Inflammatory macrophage treated with lipopolysaccharide for 1 hour (primary cell): ENCODE results near the gene CNOT1.
A peak's percentile ranks its signal among the peaks of the same experiment; 100 is the strongest.
"Not testable (repeated sequence)": the region's sequence is repeated elsewhere in the genome, so short reads cannot be mapped to it uniquely, and the experiment has no call there.

ENCODE experiments used
- DNase-seq, 2 donors: peaks; one replicate each; pipeline ENCODE4 v3.0.0-alpha.2; 2020 to 2022

The CNOT1 gene

GRCh38 chr16:58629733-58630640 lies at the start of gene CNOT1:
Gene CNOT1, minus strand, starts transcription at chr16:58629826. Its CDS starts 30,489 bp downstream, at chr16:58599337.
- DNase-seq, result peak; percentile 98 to 99

GRCh38 chr16:58678716-58679115 lies 49.1 kb upstream of the CNOT1 start:
- DNase-seq, result no peak

GRCh38 chr16:58678269-58678668 lies 48.6 kb upstream of the CNOT1 start:
- no peak for DNase-seq

GRCh38 chr16:58670946-58671583 lies 41.4 kb upstream of the CNOT1 start:
- no peak for DNase-seq

GRCh38 chr16:58670177-58670576 lies 40.6 kb upstream of the CNOT1 start:
- no peak for DNase-seq

- DNase-seq, result no peak
Observed at GRCh38 chr16:58665200-58665599, 35.6 kb upstream of the CNOT1 start.

GRCh38 chr16:58661199-58661830 lies 31.7 kb upstream of the CNOT1 start:
- peak; percentile 83 to 87 for DNase-seq

GRCh38 chr16:58659911-58660310 lies 30.3 kb upstream of the CNOT1 start:
- not testable (repeated sequence) for DNase-seq

GRCh38 chr16:58658796-58659211 lies 29.2 kb upstream of the CNOT1 start:
- peak; percentile 13 to 43 for DNase-seq

- no peak for DNase-seq
Observed at GRCh38 chr16:58656899-58657298, 27.3 kb upstream of the CNOT1 start.

- no peak for DNase-seq
Observed at GRCh38 chr16:58655215-58655596, 25.6 kb upstream of the CNOT1 start.

GRCh38 chr16:58654560-58655214 lies 25.1 kb upstream of the CNOT1 start:
- no peak for DNase-seq

- no peak for DNase-seq
Observed at GRCh38 chr16:58652741-58653140, 23.1 kb upstream of the CNOT1 start.

GRCh38 chr16:58651965-58652348 lies 22.3 kb upstream of the CNOT1 start:
- DNase-seq, result no peak

- DNase-seq, result no peak
Observed at GRCh38 chr16:58649707-58650106, 20.1 kb upstream of the CNOT1 start.

- no peak for DNase-seq
Observed at GRCh38 chr16:58647107-58647506, 17.5 kb upstream of the CNOT1 start.

GRCh38 chr16:58644765-58645487 lies 15.3 kb upstream of the CNOT1 start:
- no peak for DNase-seq

- DNase-seq, result no peak
Observed at GRCh38 chr16:58644108-58644507, 14.5 kb upstream of the CNOT1 start.

GRCh38 chr16:58640949-58641348 lies 11.3 kb upstream of the CNOT1 start:
- no peak for DNase-seq

- DNase-seq, result no peak
Observed at GRCh38 chr16:58639836-58640235, 10.2 kb upstream of the CNOT1 start.

- no peak for DNase-seq
Observed at GRCh38 chr16:58639230-58639629, 9.6 kb upstream of the CNOT1 start.
